HG03159 (cell line): ENCODE results near the gene SLC7A7.
A peak's percentile ranks its signal among the peaks of the same experiment; 100 is the strongest.
"Not testable (repeated sequence)": the region's sequence is repeated elsewhere in the genome, so short reads cannot be mapped to it uniquely, and the experiment has no call there.

Experiments used
- ATAC-seq: cut with Tn5 transposase; IDR thresholded peaks from one replicate; pipeline ENCODE4 v1.9.1; 2021; ENCODE audit warnings: mild to moderate bottlenecking, moderate library complexity; ENCODE audit not compliant: unreplicated experiment

The SLC7A7 gene

GRCh38 chr14:22822016-22822570 lies 6.9 kb upstream of the SLC7A7 start:
- no peak for ATAC-seq

- no peak for ATAC-seq
Observed at GRCh38 chr14:22821193-22822015, 6.2 kb upstream of the SLC7A7 start.

- no peak for ATAC-seq
Observed at GRCh38 chr14:22820731-22821130, 5.5 kb upstream of the SLC7A7 start.

GRCh38 chr14:22819151-22819988 lies 4.1 kb upstream of the SLC7A7 start:
- peak; percentile 51 for ATAC-seq

- no peak for ATAC-seq
Observed at GRCh38 chr14:22814373-22814772, 862 bp downstream of the SLC7A7 start.

GRCh38 chr14:22813145-22813544 lies 2.1 kb downstream of the SLC7A7 start:
- ATAC-seq, result no peak

- no peak for ATAC-seq
Observed at GRCh38 chr14:22812744-22813143, 2.5 kb downstream of the SLC7A7 start.

GRCh38 chr14:22811722-22812121 lies 3.5 kb downstream of the SLC7A7 start:
- ATAC-seq, result no peak

- ATAC-seq, result no peak
Observed at GRCh38 chr14:22808388-22809209, 6.6 kb downstream of the SLC7A7 start.

- ATAC-seq, result no peak
Observed at GRCh38 chr14:22807432-22808087, 7.7 kb downstream of the SLC7A7 start.

- ATAC-seq, result not testable (repeated sequence)
Observed at GRCh38 chr14:22805235-22805634, 10.0 kb downstream of the SLC7A7 start.

- ATAC-seq, result peak; percentile 36
Observed at GRCh38 chr14:22803687-22803974, 11.6 kb downstream of the SLC7A7 start.

GRCh38 chr14:22802860-22803686 lies 12.2 kb downstream of the SLC7A7 start:
- peak; percentile 49 for ATAC-seq

- ATAC-seq, result no peak
Observed at GRCh38 chr14:22801716-22802115, 13.5 kb downstream of the SLC7A7 start.

GRCh38 chr14:22800346-22800745 lies 14.9 kb downstream of the SLC7A7 start:
- ATAC-seq, result no peak

GRCh38 chr14:22798528-22798927 lies 16.7 kb downstream of the SLC7A7 start:
- no peak for ATAC-seq

- ATAC-seq, result no peak
Observed at GRCh38 chr14:22797017-22797917, 18.0 kb downstream of the SLC7A7 start.

- ATAC-seq, result peak; percentile 53
Observed at GRCh38 chr14:22796087-22796707, 19.0 kb downstream of the SLC7A7 start.
